Astrocyte (in vitro differentiated cells and primary cell): ENCODE measurements around the gene NOVA1.

Experiments
- CTCF ChIP-seq: IDR thresholded peaks from 2 replicates; pipeline ENCODE4 v1.5.1; 2011; ENCODE audit warnings: low read depth, mild to moderate bottlenecking, inconsistent platforms, low read length, moderate library complexity; ENCODE audit not compliant: insufficient read depth
- EZH2 ChIP-seq: IDR thresholded peaks from 2 replicates; pipeline ENCODE4 v1.6.1; 2012; ENCODE audit warnings: mild to moderate bottlenecking, low read length, inconsistent platforms; ENCODE audit not compliant: insufficient read depth

DNA sequence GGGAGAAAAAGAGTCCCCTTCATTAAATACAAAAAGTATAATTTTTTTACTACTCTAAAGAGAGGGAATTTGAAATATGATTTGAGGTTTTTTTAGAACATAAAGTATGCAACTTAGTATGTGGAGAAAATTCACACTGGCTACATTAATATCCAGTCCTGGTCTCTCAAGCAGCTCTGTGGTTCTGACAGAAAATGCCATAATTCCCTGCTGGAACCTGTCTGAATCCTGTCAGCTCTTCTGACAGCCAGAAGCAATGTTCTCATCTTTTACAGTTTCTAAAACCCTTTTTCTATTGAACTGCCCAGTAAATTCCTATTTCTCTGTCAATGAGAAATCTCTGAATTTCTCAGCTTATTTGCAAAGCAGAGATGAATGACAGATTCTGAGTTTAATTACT is 13.4 kb upstream of the NOVA1 start:
- TF ChIP-seq CTCF (no peak), EZH2 (no peak)
